ENCODE results near the gene JUN. TPM values are rescaled to one million over a fixed set of nuclear protein-coding genes. Genes with fewer than 3 reads are reported as not detected.

The JUN gene
- polyA plus RNA-seq, 3 donors, result 109 to 212 (median 113) TPM

GRCh38 chr1:58784758-58785441 is 1.1 kb upstream of the JUN start:
- DNase-seq (ENCODE audit: low read depth in 3 of 3, low spot score in 2 of 3), result peak in 2 of 3 donors; percentile 76 to 77

- peak in 1 of 3 donors; percentile 39 for DNase-seq (ENCODE audit: low read depth in 3 of 3, low spot score in 2 of 3)
Measured at GRCh38 chr1:58783090-58783992, 506 bp downstream of the JUN start.

- peak in 1 of 3 donors; percentile 33 for DNase-seq (ENCODE audit: low read depth in 3 of 3, low spot score in 2 of 3)
Measured at GRCh38 chr1:58782178-58783089, 1.4 kb downstream of the JUN start.

- peak in 2 of 3 donors; percentile 50 to 65 for DNase-seq (ENCODE audit: low read depth in 3 of 3, low spot score in 2 of 3)
Measured at GRCh38 chr1:58781541-58782177, 2.2 kb downstream of the JUN start.

GRCh38 chr1:58780836-58781452 is 2.9 kb downstream of the JUN start:
- DNase-seq (ENCODE audit: low read depth in 3 of 3, low spot score in 2 of 3), result peak in 1 of 3 donors; percentile 24

GRCh38 chr1:58780411-58780810 is 3.4 kb downstream of the JUN start:
- DNase-seq (ENCODE audit: low read depth in 3 of 3, low spot score in 2 of 3), result no peak

- DNase-seq (ENCODE audit: low read depth in 3 of 3, low spot score in 2 of 3), result peak in 2 of 3 donors; percentile 58 to 60
Measured at GRCh38 chr1:58779801-58780382, 4.0 kb downstream of the JUN start.

- DNase-seq (ENCODE audit: low read depth in 3 of 3, low spot score in 2 of 3), result peak in 1 of 3 donors; percentile 18
Measured at GRCh38 chr1:58779059-58779754, 4.6 kb downstream of the JUN start.

- no peak for DNase-seq (ENCODE audit: low read depth in 3 of 3, low spot score in 2 of 3)
Measured at GRCh38 chr1:58778385-58779000, 5.4 kb downstream of the JUN start.

GRCh38 chr1:58774027-58774426 is 9.8 kb downstream of the JUN start:
- DNase-seq (ENCODE audit: low read depth in 3 of 3, low spot score in 2 of 3), result no peak

- DNase-seq (ENCODE audit: low read depth in 3 of 3, low spot score in 2 of 3), result no peak
Measured at GRCh38 chr1:58773406-58773840, 10.4 kb downstream of the JUN start.

GRCh38 chr1:58769809-58770320 is 14.0 kb downstream of the JUN start:
- DNase-seq (ENCODE audit: low read depth in 3 of 3, low spot score in 2 of 3), result no peak

GRCh38 chr1:58768971-58769808 is 14.7 kb downstream of the JUN start:
- peak in 1 of 3 donors; percentile 61 for DNase-seq (ENCODE audit: low read depth in 3 of 3, low spot score in 2 of 3)

GRCh38 chr1:58768191-58768731 is 15.6 kb downstream of the JUN start:
- no peak for DNase-seq (ENCODE audit: low read depth in 3 of 3, low spot score in 2 of 3)

GRCh38 chr1:58767143-58767542 is 16.7 kb downstream of the JUN start:
- DNase-seq (ENCODE audit: low read depth in 3 of 3, low spot score in 2 of 3), result no peak

- no peak for DNase-seq (ENCODE audit: low read depth in 3 of 3, low spot score in 2 of 3)
Measured at GRCh38 chr1:58765441-58765840, 18.4 kb downstream of the JUN start.

- no peak for DNase-seq (ENCODE audit: low read depth in 3 of 3, low spot score in 2 of 3)
Measured at GRCh38 chr1:58765006-58765405, 18.8 kb downstream of the JUN start.
